ENCODE data around the gene CUEDC1. TPM values are rescaled to one million over a fixed set of nuclear protein-coding genes. Genes with fewer than 3 reads are reported as not detected.
A peak's percentile ranks its signal among the peaks of the same experiment; 100 is the strongest.

CUEDC1 gene
- total RNA-seq, 4 donors from 2014 or later: 35.7 to 60.3 (median 45.6) TPM

DNA sequence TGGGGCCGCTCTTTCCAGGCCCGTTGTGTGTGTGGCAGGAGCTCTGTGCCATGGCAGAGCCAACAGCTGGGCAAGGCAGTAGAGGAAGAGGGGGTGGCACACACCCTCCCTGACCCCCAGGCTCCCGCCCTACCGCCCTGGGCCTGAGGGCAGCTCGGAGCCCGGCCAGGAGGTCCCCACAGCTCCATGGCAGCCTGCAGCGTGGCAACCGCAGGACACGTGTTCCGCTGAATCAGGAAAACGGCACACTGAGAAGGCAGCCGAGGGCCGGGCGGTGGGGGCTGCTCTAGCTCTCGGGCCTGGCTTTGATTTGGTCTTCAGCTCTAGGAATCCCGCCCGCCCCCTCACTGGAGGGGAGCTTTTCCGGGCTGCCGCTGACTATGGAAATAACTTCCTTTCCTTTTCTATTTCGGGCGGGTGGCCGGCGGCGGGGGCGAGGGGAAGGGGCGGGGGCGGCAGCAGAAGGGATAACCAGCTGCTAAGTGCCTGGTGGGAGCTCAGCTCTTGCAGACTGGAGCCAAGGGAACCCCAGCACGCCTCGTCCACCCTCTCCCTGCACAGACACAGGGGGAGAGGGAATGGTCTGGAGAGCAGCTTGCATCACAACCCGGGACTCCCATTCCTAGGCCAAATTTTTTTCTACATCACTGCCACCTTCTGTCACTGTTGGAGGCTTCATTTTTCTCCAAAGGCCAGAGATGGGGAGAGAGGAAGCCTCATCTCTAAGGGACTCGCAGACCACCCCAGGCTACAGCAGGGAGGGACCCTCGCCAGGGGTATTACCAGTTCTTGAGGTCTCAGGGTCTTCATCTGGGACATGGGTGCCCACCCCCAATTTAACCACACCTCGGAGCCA is 80.5 kb downstream of the CUEDC1 start:
- peaks cover 0 to 56% of the 10 kb centered on the region in 2 donors for H3K36me3 ChIP-seq
- H3K9me3 ChIP-seq: no peaks in the 10 kb centered on the region
- peak overlapping the region in 1 of 2 donors; percentile 32 for H3K4me3 ChIP-seq
- no peaks in the 10 kb centered on the region for H3K27me3 ChIP-seq
- peak; percentile 79 for ATAC-seq
- 15% methylated on average over 4 of the region's 33 CpGs; no CpG with 5 or more reads in 1 of the 2 donors for WGBS, 2 donors (ENCODE audit: low coverage in 1 of 2)
- TF ChIP-seq POLR2AphosphoS5 (IDR thresholded peaks at IDR 0.05) (peak; percentile 45), POLR2A (IDR thresholded peaks at IDR 0.05) (no peak), EP300 (IDR thresholded peaks at IDR 0.05) (no peak)
- TF ChIP-seq, protein P1, sequence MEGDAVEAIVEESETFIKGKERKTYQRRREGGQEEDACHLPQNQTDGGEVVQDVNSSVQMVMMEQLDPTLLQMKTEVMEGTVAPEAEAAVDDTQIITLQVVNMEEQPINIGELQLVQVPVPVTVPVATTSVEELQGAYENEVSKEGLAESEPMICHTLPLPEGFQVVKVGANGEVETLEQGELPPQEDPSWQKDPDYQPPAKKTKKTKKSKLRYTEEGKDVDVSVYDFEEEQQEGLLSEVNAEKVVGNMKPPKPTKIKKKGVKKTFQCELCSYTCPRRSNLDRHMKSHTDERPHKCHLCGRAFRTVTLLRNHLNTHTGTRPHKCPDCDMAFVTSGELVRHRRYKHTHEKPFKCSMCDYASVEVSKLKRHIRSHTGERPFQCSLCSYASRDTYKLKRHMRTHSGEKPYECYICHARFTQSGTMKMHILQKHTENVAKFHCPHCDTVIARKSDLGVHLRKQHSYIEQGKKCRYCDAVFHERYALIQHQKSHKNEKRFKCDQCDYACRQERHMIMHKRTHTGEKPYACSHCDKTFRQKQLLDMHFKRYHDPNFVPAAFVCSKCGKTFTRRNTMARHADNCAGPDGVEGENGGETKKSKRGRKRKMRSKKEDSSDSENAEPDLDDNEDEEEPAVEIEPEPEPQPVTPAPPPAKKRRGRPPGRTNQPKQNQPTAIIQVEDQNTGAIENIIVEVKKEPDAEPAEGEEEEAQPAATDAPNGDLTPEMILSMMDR (IDR thresholded peaks at IDR 0.05): no peak
- peak overlapping the region; percentile 93 to 99 (median 96) for H3K27ac ChIP-seq
- H3K4me1 ChIP-seq: peaks cover 13 to 100% (median 55%) of the 10 kb centered on the region in 3 donors

DNA sequence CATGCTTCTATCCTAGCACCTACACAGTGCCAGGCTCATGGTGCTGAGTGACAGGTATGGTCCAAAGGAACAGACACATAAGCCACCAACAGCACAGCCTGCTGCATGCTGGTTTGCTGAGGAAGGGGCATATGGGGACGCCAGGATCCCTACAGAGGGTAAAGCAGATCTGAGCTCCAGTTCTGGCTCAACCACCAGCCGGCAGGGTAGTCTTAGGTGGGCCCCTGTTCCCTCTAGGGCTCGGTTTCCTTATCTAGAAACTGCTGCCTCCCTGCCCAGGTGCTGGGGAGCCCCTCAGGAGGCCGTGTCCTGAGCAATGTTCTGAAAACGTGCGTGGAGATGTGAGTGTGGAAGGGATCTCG is 81.2 kb downstream of the CUEDC1 start:
- Histone ChIP-seq H3K36me3 (peaks cover 0 to 56% of the 10 kb centered on the region in 2 donors), H3K27ac (peak overlapping the region; percentile 93 to 99 (median 96)), H3K9me3 (no peaks in the 10 kb centered on the region), H3K27me3 (no peaks in the 10 kb centered on the region), H3K4me3 (peak overlapping the region in 1 of 2 donors; percentile 32), H3K4me1 (peaks cover 13 to 100% (median 56%) of the 10 kb centered on the region in 3 donors)
- 40% methylated on average over 1 of the region's 7 CpGs; no CpG with 5 or more reads in 1 of the 2 donors for WGBS, 2 donors (ENCODE audit: low coverage in 1 of 2)
- no peak for TF ChIP-seq POLR2AphosphoS5 (IDR thresholded peaks at IDR 0.05)
- no peak for TF ChIP-seq POLR2A (IDR thresholded peaks at IDR 0.05)
- no peak for TF ChIP-seq EP300 (IDR thresholded peaks at IDR 0.05)
- TF ChIP-seq, protein P1 (IDR thresholded peaks at IDR 0.05): no peak
- no peak for ATAC-seq

DNA sequence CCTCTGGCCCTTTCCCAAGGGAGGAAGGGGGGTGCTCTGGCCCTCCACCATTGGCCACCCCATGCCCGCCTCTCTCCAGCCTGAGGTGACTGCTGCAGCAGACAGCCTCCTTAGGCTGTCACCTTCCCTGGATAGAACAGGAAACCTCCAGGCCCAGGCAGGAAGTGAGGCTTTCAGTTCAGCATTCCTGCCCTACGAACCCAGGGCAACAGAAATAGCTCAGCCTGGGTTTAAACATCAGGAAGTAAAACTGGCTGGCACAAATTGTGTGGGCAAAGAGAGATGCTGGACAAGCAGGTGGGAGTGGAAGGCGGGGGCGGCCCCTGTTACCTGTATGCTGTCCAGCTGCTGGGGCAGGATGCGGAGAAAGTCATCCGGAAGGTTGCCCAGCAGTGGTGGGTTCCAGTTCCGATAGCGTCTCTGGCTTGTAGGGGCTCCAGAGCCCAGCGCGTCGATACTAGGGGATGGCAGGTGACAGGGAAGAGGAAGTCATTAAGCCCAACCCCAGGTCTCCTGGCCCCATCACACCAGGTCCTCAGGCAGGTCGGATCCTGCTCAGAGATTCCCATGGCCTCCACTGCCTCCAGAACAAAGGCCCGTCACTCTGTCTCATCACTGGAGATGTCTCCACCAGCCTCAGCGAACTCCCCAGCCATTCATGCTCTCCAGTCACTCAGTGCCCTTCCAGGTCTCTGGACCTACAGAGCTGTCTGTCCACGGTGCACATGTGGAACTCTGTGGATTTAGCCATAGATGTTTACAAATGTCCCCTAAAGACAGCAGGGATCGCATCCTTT is 81.8 kb downstream of the CUEDC1 start:
- 57% methylated on average over 9 of the region's 16 CpGs; no CpG with 5 or more reads in 1 of the 2 donors for WGBS, 2 donors (ENCODE audit: low coverage in 1 of 2)
- H3K9me3 ChIP-seq: no peaks in the 10 kb centered on the region
- TF ChIP-seq POLR2AphosphoS5 (IDR thresholded peaks at IDR 0.05) (no peak), POLR2A (IDR thresholded peaks at IDR 0.05) (no peak), EP300 (IDR thresholded peaks at IDR 0.05) (no peak)
- TF ChIP-seq, protein P1 (IDR thresholded peaks at IDR 0.05): no peak
- H3K27ac ChIP-seq: peak overlapping the region; percentile 93 to 99 (median 96)
- H3K4me1 ChIP-seq: peaks cover 13 to 100% (median 58%) of the 10 kb centered on the region in 3 donors
- peaks cover 0 to 52% of the 10 kb centered on the region in 2 donors for H3K36me3 ChIP-seq
- H3K27me3 ChIP-seq: no peaks in the 10 kb centered on the region
- ATAC-seq: no peak
- no peak overlapping the region for H3K4me3 ChIP-seq

- Histone ChIP-seq H3K9me3 (no peaks in the 10 kb centered on the region), H3K4me1 (peaks cover 16 to 100% (median 68%) of the 10 kb centered on the region in 3 donors), H3K36me3 (peaks cover 0 to 52% of the 10 kb centered on the region in 2 donors), H3K4me3 (no peak overlapping the region), H3K27ac (peak overlapping the region in 3 of 4 donors; percentile 93 to 99 (median 95)), H3K27me3 (no peaks in the 10 kb centered on the region)
- 69% methylated on average over 10 of the region's 14 CpGs; no CpG with 5 or more reads in 1 of the 2 donors for WGBS, 2 donors (ENCODE audit: low coverage in 1 of 2)
- TF ChIP-seq, protein P1 (IDR thresholded peaks at IDR 0.05): no peak
- TF ChIP-seq EP300 (IDR thresholded peaks at IDR 0.05): no peak
- no peak for TF ChIP-seq POLR2A (IDR thresholded peaks at IDR 0.05)
- no peak for TF ChIP-seq POLR2AphosphoS5 (IDR thresholded peaks at IDR 0.05)
- no peak for ATAC-seq
Observed at GRCh38 chr17:57872536-57872935, 82.7 kb downstream of the CUEDC1 start.
